ENCODE results near the gene SLIT3.

DNA sequence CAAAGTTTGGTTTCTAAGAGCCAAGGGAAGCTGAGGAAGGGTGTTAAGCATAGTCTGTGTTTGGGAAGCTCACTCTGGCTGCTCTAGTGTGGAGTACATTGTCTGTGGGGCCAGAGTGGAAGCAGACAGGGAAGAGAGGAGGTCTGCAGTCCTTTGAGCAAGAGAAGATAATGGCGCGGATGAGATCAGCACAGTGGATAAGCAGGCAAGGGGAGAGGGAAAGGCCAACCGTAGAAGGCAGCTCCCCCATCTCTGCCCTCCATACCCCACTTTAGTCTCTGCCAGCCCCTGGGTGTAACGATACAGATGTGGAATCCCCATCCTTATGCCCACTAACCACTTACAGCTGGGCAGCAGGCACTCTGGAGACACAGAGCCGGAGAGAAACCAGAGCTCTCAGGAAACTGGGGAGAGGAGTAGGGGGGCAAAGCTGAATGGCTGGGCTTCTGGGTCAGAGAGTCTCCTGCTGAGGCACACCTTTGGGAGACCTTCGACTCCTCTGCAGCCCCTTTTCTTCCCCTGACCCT is 75.0 kb downstream of the SLIT3 start:
- TF ChIP-seq POLR2AphosphoS5 (IDR thresholded peaks at IDR 0.05; ENCODE audit: low read depth, low read length) (no peak), POLR2A (IDR thresholded peaks at IDR 0.05; ENCODE audit: low read depth, low read length) (no peak), POU2F2 (IDR thresholded peaks at IDR 0.05; ENCODE audit: low read depth, low read length) (no peak), TAF1 (IDR thresholded peaks at IDR 0.05; ENCODE audit: low read depth, low read length) (no peak), SPI1 (IDR thresholded peaks at IDR 0.05; ENCODE audit: low read depth, low read length) (no peak)

Data from GM12891 (cell line).